NT2/D1 (cell line): ENCODE data around the gene PEF1.

Experiments used
- SUZ12 ChIP-seq: IDR thresholded peaks from 2 replicates; pipeline ENCODE4 v1.6.1; 2011; ENCODE audit not compliant: insufficient read length, insufficient read depth; ENCODE audit errors: extremely low read depth
- YY1 ChIP-seq: IDR thresholded peaks from 2 replicates; pipeline ENCODE4 v1.6.1; 2011; ENCODE audit not compliant: insufficient read length, insufficient read depth
- ZNF274 ChIP-seq: IDR thresholded peaks from 2 replicates; pipeline ENCODE4 v1.6.1; 2011; ENCODE audit warnings: mild to moderate bottlenecking, low read depth, low read length

DNA sequence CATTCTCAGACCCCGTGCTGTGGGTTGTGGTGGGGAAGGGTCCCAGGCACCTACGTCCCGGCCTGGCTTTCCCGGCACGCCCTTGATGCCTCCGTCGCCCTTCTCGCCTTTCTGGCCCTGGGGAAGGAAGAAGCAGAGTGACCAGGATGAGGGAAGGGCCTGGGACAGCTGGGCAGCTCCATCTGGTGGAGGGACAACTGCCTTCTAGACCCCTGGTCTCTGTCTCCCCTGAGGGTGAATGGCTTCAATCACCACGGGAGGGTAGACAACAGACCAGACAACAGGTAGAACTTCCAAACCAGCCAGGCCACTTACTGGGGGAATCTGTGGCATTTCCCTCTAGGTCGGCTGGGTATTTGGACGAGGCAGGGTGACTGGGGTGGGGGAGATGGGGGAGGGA, 47.3 kb upstream of the PEF1 start:
- TF ChIP-seq ZNF274 (no peak), YY1 (no peak), SUZ12 (no peak)
